OCI-LY7 (cell line): ENCODE data around the gene ORC2.

Experiments used
- CTCF ChIP-seq: fragments of 200-600 bp; sonication (generic); conservative IDR thresholded peaks from 2 replicates; pipeline ENCODE4 v1.5.1; 2014; ENCODE audit warnings: mild to moderate bottlenecking, antibody characterized with exemption, low read length, moderate library complexity, mixed read lengths
- EZH2phosphoT487 ChIP-seq: fragments of 200-600 bp; sonication (generic); IDR thresholded peaks from 2 replicates; pipeline ENCODE4 v1.6.1; 2018; ENCODE audit warnings: low read depth, borderline replicate concordance, mild to moderate bottlenecking, mixed run types, antibody characterized with exemption, low read length, moderate library complexity, mixed read lengths

GRCh38 chr2:200976710-200977109, 13.2 kb upstream of the ORC2 start:
- no peak for TF ChIP-seq CTCF
- TF ChIP-seq EZH2phosphoT487 = no peak
